HepG2 (cell line): Measurements from ENCODE around the gene ATP5F1E. TPM values are rescaled to one million over a fixed set of nuclear protein-coding genes. Genes with fewer than 3 reads are reported as not detected.
A peak's percentile ranks its signal among the peaks of the same experiment; 100 is the strongest.

Source experiments
- ATAC-seq: fragments of 200-7000 bp; cut with Tn5 transposase; 3 replicates; pipeline ENCODE4 v1.9.1; 2020; ENCODE audit warnings: mild to moderate bottlenecking, moderate library complexity
- BruUV-seq: library from RNA; stranded (reverse); fragments of 400-500 nt; replicated peaks from 2 replicates; lab custom pipeline; 2021; lab: Mats Ljungman, UMichigan
- CTCF ChIA-PET: fragments of 300-600 bp; formaldehyde crosslinking; extraction: SDS; loops from one replicate; lab custom pipeline; 2021; ENCODE audit warnings: low total read pairs, inconsistent platforms, low intra/inter-chr PET ratio; lab: Yijun Ruan, JAX
- POLR2A ChIA-PET: fragments of 350-600 bp; sonication (Branson Sonifier 250); formaldehyde crosslinking; loops from one replicate; lab custom pipeline; 2020; ENCODE audit warnings: antibody characterized with exemption, inconsistent platforms; lab: Yijun Ruan, JAX
- DNase-seq: peaks from one replicate; pipeline ENCODE4 v3.0.0-alpha.2; 2015; ENCODE audit warnings: low spot score
- FAIRE-seq: peaks from 3 replicates; lab custom pipeline; 2011; peaks lifted over from hg19 to GRCh38; lab: Jason Lieb, UNC
- H2AFZ ChIP-seq: one replicate; pipeline ENCODE4 v1.6.1; 2011; ENCODE audit warnings: low read length, inconsistent platforms
- H3K27ac ChIP-seq: fragments of 300-600 bp; 3 replicates; pipeline ENCODE4 v1.8.0; 2011; ENCODE audit warnings: mixed run types, mild to moderate bottlenecking, mixed read lengths, low read length, inconsistent platforms; ENCODE audit not compliant: insufficient read depth; ENCODE audit errors: extremely low read length
- H3K27me3 ChIP-seq, 2 experiments: fragments of 200-600 bp in 1 of 2; 2 replicates in 1 of 2; 3 replicates in 1 of 2; pipeline versions ENCODE4 v1.6.0 to v1.8.0; 2011; ENCODE audit warnings: low read length in 2 of 2, mild to moderate bottlenecking in 2 of 2, moderate library complexity in 2 of 2, inconsistent platforms in 1 of 2; ENCODE audit not compliant: insufficient read depth in 2 of 2, control insufficient read depth in 1 of 2
- H3K36me3 ChIP-seq, 2 experiments: fragments of 200-600 bp in 1 of 2; replicated peaks in 1 of 2; 2 replicates in 1 of 2; 3 replicates in 1 of 2; pipeline versions ENCODE4 v1.5.1 to v1.8.0; 2011; ENCODE audit warnings: low read length in 2 of 2, inconsistent platforms in 1 of 2; ENCODE audit not compliant: insufficient read depth in 2 of 2, control insufficient read depth in 1 of 2
- H3K4me1 ChIP-seq: 2 replicates; pipeline ENCODE4 v1.5.1; 2012; ENCODE audit warnings: low read length, inconsistent platforms; ENCODE audit not compliant: insufficient read depth
- H3K4me2 ChIP-seq: 2 replicates; pipeline ENCODE4 v1.6.0; 2011; ENCODE audit warnings: low read depth, low read length, inconsistent platforms
- H3K4me3 ChIP-seq, 3 experiments: fragments of 200-600 bp in 1 of 3; sonication (generic), shearing (Covaris generic) in 1 of 3; replicated peaks in 1 of 3; 2 replicates each; pipeline ENCODE4 v1.5.1; 2011 to 2016; ENCODE audit warnings: low read length in 3 of 3, inconsistent platforms in 2 of 3, low read depth in 2 of 3, mild to moderate bottlenecking in 2 of 3, control low read depth in 1 of 3, mixed read lengths in 1 of 3; ENCODE audit not compliant: insufficient read depth in 1 of 3
- H3K79me2 ChIP-seq: one replicate; pipeline ENCODE4 v1.6.1; 2011; ENCODE audit warnings: low read length, inconsistent platforms; ENCODE audit not compliant: insufficient read depth
- H3K9ac ChIP-seq: 2 replicates; pipeline ENCODE4 v1.6.0; 2011; ENCODE audit warnings: mild to moderate bottlenecking, low read depth, low read length, inconsistent platforms; ENCODE audit not compliant: insufficient read depth
- H3K9me3 ChIP-seq: 2 replicates; pipeline ENCODE4 v1.5.1; 2012; ENCODE audit warnings: mild to moderate bottlenecking, low read length
- H4K20me1 ChIP-seq: 2 replicates; pipeline ENCODE4 v1.6.0; 2011; ENCODE audit warnings: inconsistent platforms, mild to moderate bottlenecking, low read length, moderate library complexity; ENCODE audit not compliant: insufficient read depth
- FOXK1 ChIP-seq: sonication (generic); formaldehyde crosslinking; IDR thresholded peaks from 2 replicates; pipeline ENCODE4 v1.4.0; 2020; ENCODE audit warnings: low read depth, missing genetic modification reagents, borderline replicate concordance
- MAFK ChIP-seq, 2 experiments: IDR thresholded peaks in 1 of 2; conservative IDR thresholded peaks in 1 of 2; 2 replicates each; pipeline ENCODE4 v1.6.1; 2011; ENCODE audit warnings: improper control_type of control experiment in 2 of 2, low read length in 2 of 2
- NFKB2 ChIP-seq: sonication (generic); formaldehyde crosslinking; IDR thresholded peaks from 2 replicates; pipeline ENCODE4 v1.4.0; 2020; ENCODE audit warnings: missing genetic modification reagents, borderline replicate concordance
- POLR2G ChIP-seq: fragments of 200-400 bp; formaldehyde crosslinking; IDR thresholded peaks from 2 replicates; pipeline ENCODE4 v1.6.1; 2018; ENCODE audit warnings: mild to moderate bottlenecking, low read depth, low read length, moderate library complexity
- RBFOX2 ChIP-seq: fragments of 200-400 bp; formaldehyde crosslinking; IDR thresholded peaks from 2 replicates; pipeline ENCODE4 v1.6.1; 2017; ENCODE audit warnings: low read depth, mild to moderate bottlenecking, low read length
- RBM22 ChIP-seq: fragments of 200-400 bp; formaldehyde crosslinking; optimal IDR thresholded peaks from 2 replicates; pipeline ENCODE3; 2017; ENCODE audit warnings: mild to moderate bottlenecking, low read length, moderate library complexity
- TMF1 ChIP-seq: sonication (generic); formaldehyde crosslinking; IDR thresholded peaks from 2 replicates; pipeline ENCODE4 v1.8.1; 2022; ENCODE audit warnings: low read depth, missing genetic modification reagents
- ZNF367 ChIP-seq: sonication (generic); formaldehyde crosslinking; IDR thresholded peaks from 2 replicates; pipeline ENCODE4 v1.4.0; 2020; ENCODE audit warnings: missing genetic modification reagents, borderline replicate concordance
- WGBS: methylation state at CpG from one replicate; pipeline ENCODE4 v1.1.6; 2017; ENCODE audit warnings: low lambda C conversion rate; 5-methylcytosine and 5-hydroxymethylcytosine counted together
- in situ Hi-C: cut with HindIII; loops from 2 replicates; pipeline ENCODE4 v1.10.0; 2017; ENCODE audit warnings: low pct_unique_long_range_greater_than_20kb; ENCODE audit not compliant: extremely low pct_ligation_motif_present
- intact Hi-C: fragments of 100-400 bp; cut with micrococcal nuclease; formaldehyde crosslinking; loops from one replicate; pipeline ENCODE4 v1.10.0; 2022; ENCODE audit not compliant: unreplicated experiment
- polyA plus RNA-seq, 8 experiments: library from polyadenylated mRNA; depleted of rRNA in 3 of 8; stranded (reverse) in 7 of 8; unstranded in 1 of 8; fragments of >200 nt; fragmentation: Illumina TruSeq in 4 of 8; extraction: Trizol in 4 of 8; gene quantifications; 2 replicates each; pipeline versions ENCODE4 v1.2.1 to v1.2.3, GENCODE V29; 2011 to 2016; ENCODE audit warnings: low read depth in 4 of 8, missing spikeins in 1 of 8, mixed read lengths in 1 of 8; ENCODE audit not compliant: insufficient read depth in 1 of 8
- total RNA-seq, 5 experiments: library from RNA; depleted of rRNA; stranded (reverse); fragments of >200 nt; fragmentation: Illumina TruSeq; extraction: Trizol; gene quantifications; 2 replicates each; pipeline ENCODE4 v1.2.3, GENCODE V29; 2016; ENCODE audit warnings: low read depth in 1 of 5

The ATP5F1E gene
- total and polyA plus RNA-seq, 2 of the 13 experiments (the other 11 are each of a cell fraction or from before 2014, with no cell fraction given), result 121 to 134 TPM

- no peak for TF ChIP-seq ZNF367 (CRISPR knock-in tag)
- peak; percentile 35 for TF ChIP-seq RBM22
- TF ChIP-seq TMF1, result no peak
- TF ChIP-seq POLR2G, result peak; percentile 41
- peak; percentile 21 to 44; a peak in 1 of 4 replicates for TF ChIP-seq MAFK (conservative IDR thresholded peaks at IDR 0.05 in 1 of 2, IDR thresholded peaks at IDR 0.05 in 1 of 2; ENCODE audit: low read length in 2 of 2)
- BruUV-seq, result no TSS peak
- FAIRE-seq (no peak), ATAC-seq (no peak), DNase-seq (no peak)
- H3K9ac ChIP-seq, result no peak overlapping the region
- H3K79me2 ChIP-seq, result peaks cover 12% of the 10 kb centered on the region
- H4K20me1 ChIP-seq, result no peaks in the 10 kb centered on the region
- ChIA-PET POLR2A (interaction anchor here (2.1 kb wide), 1 partner anchor 11 kb away, joined by 11 read pairs; the partner anchor contains the start of gene ATP5F1E), CTCF (no interaction called here)
- intact Hi-C loops (no loop called here), in situ Hi-C loops (no loop called here)
- no peak overlapping the region for H3K4me2 ChIP-seq
- no peak overlapping the region for H3K27ac ChIP-seq
- no peaks in the 10 kb centered on the region for H3K9me3 ChIP-seq
- peaks cover 45% of the 10 kb centered on the region for H3K4me1 ChIP-seq
- H3K27me3 ChIP-seq, result no peaks in the 10 kb centered on the region
- peaks cover 17 to 37% of the 10 kb centered on the region in 2 experiments for H3K36me3 ChIP-seq
- 96% methylated on average over 5 of the region's 5 CpGs for WGBS
- H2AFZ ChIP-seq, result no peak overlapping the region
- no peak overlapping the region for H3K4me3 ChIP-seq
These were observed 11.1 kb downstream of the ATP5F1E start for GRCh38 chr20:59020938-59021551.

GRCh38 chr20:59019217-59019616 is 12.9 kb downstream of the ATP5F1E start, which contains the start of gene TUBB1:
Gene TUBB1 (plus strand): TSS chr20:59019429. CDS start chr20:59019523, 94 bp downstream.
- ATAC-seq, result no peak
- Histone ChIP-seq H3K36me3 (peaks cover 4 to 20% of the 10 kb centered on the region in 2 experiments; a peak in 4 of 5 replicates), H3K27me3 (no peaks in the 10 kb centered on the region), H4K20me1 (no peaks in the 10 kb centered on the region), H3K27ac (no peak within 1 kb of the TSS), H3K4me2 (no peak within 1 kb of the TSS), H3K9ac (no peak within 1 kb of the TSS), H3K4me3 (no peak within 1 kb of the TSS), H3K9me3 (no peaks in the 10 kb centered on the region), H2AFZ (no peak within 1 kb of the TSS), H3K79me2 (peaks cover 3% of the 10 kb centered on the region), H3K4me1 (peaks cover 52% of the 10 kb centered on the region)
- no TSS peak for BruUV-seq
- no peak for FAIRE-seq
- WGBS, result 96% methylated on average over 5 of the region's 5 CpGs
- no peak for DNase-seq
- intact Hi-C loops, result loop anchor here (5.0 kb wide), 1 partner anchor 37 kb away; the partner anchor contains the start of gene NELFCD
- in situ Hi-C loops, result no loop called here
- peak; percentile 12; the same call in 1 of the 2 replicates for TF ChIP-seq NFKB2
- TF ChIP-seq FOXK1, result no peak
- peak; percentile 40; the same call in 1 of the 2 replicates for TF ChIP-seq RBFOX2
- ChIA-PET CTCF (no interaction called here), POLR2A (interaction anchor here (7.7 kb wide), 1 partner anchor 13 kb away, joined by 61 read pairs; the partner anchor contains the start of gene ATP5F1E)
